SK-N-SH treated with all-trans-retinoic acid at 6 μM for 48 hours (cell line): ENCODE data around the gene PSEN1.
A peak's percentile ranks its signal among the peaks of the same experiment; 100 is the strongest.

Experiments
- ATAC-seq: fragments of 200-7000 bp; cut with Tn5 transposase; 3 replicates; pipeline ENCODE4 v1.9.1; 2020; ENCODE audit warnings: mild to moderate bottlenecking, moderate library complexity
- ARNTL ChIP-seq: fragments of 450-650 bp; formaldehyde crosslinking; IDR thresholded peaks from 2 replicates; pipeline ENCODE4 v1.5.0; 2020; ENCODE audit warnings: low read depth, mild to moderate bottlenecking, moderate library complexity, borderline replicate concordance
- BACH2 ChIP-seq: fragments of 250-450 bp; sonication (Bioruptor Pico); IDR thresholded peaks from 2 replicates; pipeline ENCODE4 v1.9.0; 2021; ENCODE audit warnings: mild to moderate bottlenecking, borderline replicate concordance
- CSDC2 ChIP-seq: fragments of 250-450 bp; sonication (Bioruptor Pico); IDR thresholded peaks from 2 replicates; pipeline ENCODE4 v1.5.0; 2020; ENCODE audit warnings: mild to moderate bottlenecking, moderate library complexity
- ESRRG ChIP-seq: fragments of 250-450 bp; sonication (Bioruptor Pico); IDR thresholded peaks from 2 replicates; pipeline ENCODE4 v1.6.1; 2021; ENCODE audit warnings: mild to moderate bottlenecking
- GLIS3 ChIP-seq: fragments of 250-450 bp; sonication (Bioruptor Pico); IDR thresholded peaks from 2 replicates; pipeline ENCODE4 v1.5.0; 2020; ENCODE audit warnings: mild to moderate bottlenecking, moderate library complexity
- ISL1 ChIP-seq: fragments of 250-450 bp; sonication (Bioruptor Pico); IDR thresholded peaks from 2 replicates; pipeline ENCODE4 v2.1.2; 2022; ENCODE audit warnings: mild to moderate bottlenecking, moderate library complexity
- OSR1 ChIP-seq: fragments of 250-450 bp; sonication (Bioruptor Pico); IDR thresholded peaks from 2 replicates; pipeline ENCODE4 v1.8.0; 2022; ENCODE audit warnings: moderate library complexity, mild to moderate bottlenecking, inconsistent platforms
- PPARA ChIP-seq: fragments of 250-450 bp; sonication (Bioruptor Pico); IDR thresholded peaks from 2 replicates; pipeline ENCODE4 v1.5.0; 2020; ENCODE audit warnings: mild to moderate bottlenecking, borderline replicate concordance
- RARB ChIP-seq: fragments of 250-450 bp; sonication (Bioruptor Pico); IDR thresholded peaks from 2 replicates; pipeline ENCODE4 v1.8.0; 2021; ENCODE audit warnings: mild to moderate bottlenecking, moderate library complexity
- SNAI2 ChIP-seq: fragments of 250-450 bp; sonication (Bioruptor Pico); IDR thresholded peaks from 2 replicates; pipeline ENCODE4 v1.5.0; 2020; ENCODE audit warnings: mild to moderate bottlenecking, moderate library complexity
- TCF4 ChIP-seq: fragments of 250-450 bp; sonication (Bioruptor Pico); IDR thresholded peaks from 2 replicates; pipeline ENCODE4 v1.8.0; 2021; ENCODE audit warnings: mild to moderate bottlenecking, moderate library complexity, borderline replicate concordance
- TOX ChIP-seq: fragments of 250-450 bp; sonication (Bioruptor Pico); IDR thresholded peaks from 2 replicates; pipeline ENCODE4 v1.8.0; 2021; ENCODE audit warnings: mild to moderate bottlenecking, moderate library complexity, borderline replicate concordance
- ZC3H10 ChIP-seq: fragments of 250-450 bp; sonication (Bioruptor Pico); IDR thresholded peaks from 2 replicates; pipeline ENCODE4 v1.5.1; 2021; ENCODE audit warnings: mild to moderate bottlenecking, moderate library complexity
- ZFP3 ChIP-seq: fragments of 250-450 bp; sonication (Bioruptor Pico); IDR thresholded peaks from 2 replicates; pipeline ENCODE4 v1.5.0; 2020; ENCODE audit warnings: mild to moderate bottlenecking, moderate library complexity
- ZFP30 ChIP-seq: fragments of 450-650 bp; formaldehyde crosslinking; IDR thresholded peaks from 2 replicates; pipeline ENCODE4 v1.5.0; 2022; ENCODE audit warnings: mild to moderate bottlenecking, moderate library complexity
- ZNF565 ChIP-seq: fragments of 450-650 bp; formaldehyde crosslinking; conservative IDR thresholded peaks from 2 replicates; pipeline ENCODE4 v1.5.0; 2020; ENCODE audit warnings: low read depth, mild to moderate bottlenecking, moderate library complexity
- ZNF70 ChIP-seq: fragments of 450-650 bp; formaldehyde crosslinking; IDR thresholded peaks from 2 replicates; pipeline ENCODE4 v1.5.0; 2020; ENCODE audit warnings: mild to moderate bottlenecking, moderate library complexity
- ZNF8 ChIP-seq: fragments of 450-650 bp; formaldehyde crosslinking; IDR thresholded peaks from 2 replicates; pipeline ENCODE4 v1.5.0; 2020; ENCODE audit warnings: mild to moderate bottlenecking, moderate library complexity
- TF ChIP-seq, protein P1 (sequence below): fragments of 250-450 bp; sonication (Bioruptor Pico); IDR thresholded peaks from 2 replicates; pipeline ENCODE4 v1.8.0; 2020; ENCODE audit warnings: mild to moderate bottlenecking, moderate library complexity, borderline replicate concordance
- TF ChIP-seq, protein P2 (sequence below): fragments of 250-450 bp; sonication (Bioruptor Pico); IDR thresholded peaks from 2 replicates; pipeline ENCODE4 v1.5.0; 2020; ENCODE audit warnings: mild to moderate bottlenecking, moderate library complexity
- TF ChIP-seq, protein P3 (sequence below): fragments of 250-450 bp; sonication (Bioruptor Pico); IDR thresholded peaks from 2 replicates; pipeline ENCODE4 v1.5.1; 2021; ENCODE audit warnings: mild to moderate bottlenecking, moderate library complexity
- TF ChIP-seq, protein P4 (sequence below): fragments of 250-450 bp; sonication (Bioruptor Pico); IDR thresholded peaks from 2 replicates; pipeline ENCODE4 v1.8.0; 2021; ENCODE audit warnings: low read depth, mild to moderate bottlenecking, moderate library complexity, borderline replicate concordance

PSEN1 gene

DNA sequence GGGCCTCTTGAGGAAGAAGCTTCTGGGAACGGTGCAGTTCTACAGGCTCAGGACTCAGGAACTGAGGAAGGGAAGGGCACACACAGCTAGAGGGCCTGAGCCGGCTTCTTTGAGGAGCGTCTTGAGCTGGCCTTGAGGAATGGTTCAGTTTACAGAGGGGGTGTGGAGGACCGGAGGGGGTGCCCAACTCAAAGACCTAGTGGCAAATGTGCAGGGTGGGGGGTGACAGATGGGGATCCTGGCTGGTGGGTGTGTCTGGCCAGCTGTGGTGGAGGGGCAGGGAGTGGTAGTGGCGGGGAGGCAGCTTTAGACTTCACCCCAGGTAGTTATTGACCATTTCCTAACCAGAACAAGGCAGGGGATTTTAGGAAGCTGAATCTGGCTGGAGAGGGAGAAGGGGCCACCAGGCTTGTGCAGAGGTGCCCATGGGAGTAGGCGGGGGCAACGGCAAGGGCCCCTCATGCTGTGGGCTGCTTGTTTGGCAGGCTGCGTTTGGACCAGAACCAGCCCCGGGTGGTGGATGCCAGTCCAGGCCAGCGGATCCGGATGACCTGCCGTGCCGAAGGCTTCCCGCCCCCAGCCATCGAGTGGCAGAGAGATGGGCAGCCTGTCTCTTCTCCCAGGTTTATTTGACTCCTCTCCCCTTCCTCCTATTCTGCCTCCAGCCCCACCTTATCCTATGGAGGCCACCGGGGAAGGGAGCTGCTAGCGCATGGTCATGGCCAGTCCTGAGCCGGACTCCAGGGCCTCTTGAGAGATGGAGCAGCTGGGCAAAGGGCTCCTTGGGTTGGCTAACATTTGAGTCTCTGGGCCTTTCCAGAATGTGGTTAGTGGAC is 128.8 kb downstream of the PSEN1 start:
- ATAC-seq, result peak; percentile 7; the same call in 2 of the 3 replicates
- TF ChIP-seq BACH2 (no peak), OSR1 (no peak), RARB (CRISPR knock-in tag) (no peak), ZC3H10 (CRISPR knock-in tag) (no peak), TCF4 (CRISPR knock-in tag) (no peak), ZNF8 (CRISPR knock-in tag) (no peak), GLIS3 (CRISPR knock-in tag) (no peak), SNAI2 (CRISPR knock-in tag) (no peak), ZFP3 (CRISPR knock-in tag) (no peak), ESRRG (CRISPR knock-in tag) (no peak), CSDC2 (no peak), ZNF70 (CRISPR knock-in tag) (no peak), ARNTL (CRISPR knock-in tag) (no peak), ZFP30 (no peak)

DNA sequence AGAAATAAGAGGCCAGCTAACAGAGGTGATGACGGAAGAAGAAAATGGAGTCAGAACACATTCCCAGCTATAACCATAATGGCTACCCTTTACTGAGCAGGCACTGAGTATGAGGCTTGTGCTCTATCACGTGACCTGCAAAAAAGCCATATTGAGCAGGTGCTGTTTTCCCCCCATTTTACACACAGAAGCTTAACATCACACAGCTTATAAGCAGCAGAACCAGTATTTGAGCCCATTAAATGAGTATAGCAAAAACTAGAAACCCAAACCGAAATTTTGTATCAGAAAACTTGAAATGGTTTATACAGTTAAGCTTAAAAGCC is 129.4 kb downstream of the PSEN1 start:
- TF ChIP-seq ZNF8 (CRISPR knock-in tag), result no peak
- no peak for TF ChIP-seq BACH2
- no peak for TF ChIP-seq RARB (CRISPR knock-in tag)
- no peak for TF ChIP-seq GLIS3 (CRISPR knock-in tag)
- no peak for TF ChIP-seq ZC3H10 (CRISPR knock-in tag)
- TF ChIP-seq, protein P1, sequence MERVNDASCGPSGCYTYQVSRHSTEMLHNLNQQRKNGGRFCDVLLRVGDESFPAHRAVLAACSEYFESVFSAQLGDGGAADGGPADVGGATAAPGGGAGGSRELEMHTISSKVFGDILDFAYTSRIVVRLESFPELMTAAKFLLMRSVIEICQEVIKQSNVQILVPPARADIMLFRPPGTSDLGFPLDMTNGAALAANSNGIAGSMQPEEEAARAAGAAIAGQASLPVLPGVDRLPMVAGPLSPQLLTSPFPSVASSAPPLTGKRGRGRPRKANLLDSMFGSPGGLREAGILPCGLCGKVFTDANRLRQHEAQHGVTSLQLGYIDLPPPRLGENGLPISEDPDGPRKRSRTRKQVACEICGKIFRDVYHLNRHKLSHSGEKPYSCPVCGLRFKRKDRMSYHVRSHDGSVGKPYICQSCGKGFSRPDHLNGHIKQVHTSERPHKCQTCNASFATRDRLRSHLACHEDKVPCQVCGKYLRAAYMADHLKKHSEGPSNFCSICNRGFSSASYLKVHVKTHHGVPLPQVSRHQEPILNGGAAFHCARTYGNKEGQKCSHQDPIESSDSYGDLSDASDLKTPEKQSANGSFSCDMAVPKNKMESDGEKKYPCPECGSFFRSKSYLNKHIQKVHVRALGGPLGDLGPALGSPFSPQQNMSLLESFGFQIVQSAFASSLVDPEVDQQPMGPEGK (CRISPR knock-in tag), result no peak
- no peak for TF ChIP-seq PPARA (CRISPR knock-in tag)
- TF ChIP-seq, protein P2, sequence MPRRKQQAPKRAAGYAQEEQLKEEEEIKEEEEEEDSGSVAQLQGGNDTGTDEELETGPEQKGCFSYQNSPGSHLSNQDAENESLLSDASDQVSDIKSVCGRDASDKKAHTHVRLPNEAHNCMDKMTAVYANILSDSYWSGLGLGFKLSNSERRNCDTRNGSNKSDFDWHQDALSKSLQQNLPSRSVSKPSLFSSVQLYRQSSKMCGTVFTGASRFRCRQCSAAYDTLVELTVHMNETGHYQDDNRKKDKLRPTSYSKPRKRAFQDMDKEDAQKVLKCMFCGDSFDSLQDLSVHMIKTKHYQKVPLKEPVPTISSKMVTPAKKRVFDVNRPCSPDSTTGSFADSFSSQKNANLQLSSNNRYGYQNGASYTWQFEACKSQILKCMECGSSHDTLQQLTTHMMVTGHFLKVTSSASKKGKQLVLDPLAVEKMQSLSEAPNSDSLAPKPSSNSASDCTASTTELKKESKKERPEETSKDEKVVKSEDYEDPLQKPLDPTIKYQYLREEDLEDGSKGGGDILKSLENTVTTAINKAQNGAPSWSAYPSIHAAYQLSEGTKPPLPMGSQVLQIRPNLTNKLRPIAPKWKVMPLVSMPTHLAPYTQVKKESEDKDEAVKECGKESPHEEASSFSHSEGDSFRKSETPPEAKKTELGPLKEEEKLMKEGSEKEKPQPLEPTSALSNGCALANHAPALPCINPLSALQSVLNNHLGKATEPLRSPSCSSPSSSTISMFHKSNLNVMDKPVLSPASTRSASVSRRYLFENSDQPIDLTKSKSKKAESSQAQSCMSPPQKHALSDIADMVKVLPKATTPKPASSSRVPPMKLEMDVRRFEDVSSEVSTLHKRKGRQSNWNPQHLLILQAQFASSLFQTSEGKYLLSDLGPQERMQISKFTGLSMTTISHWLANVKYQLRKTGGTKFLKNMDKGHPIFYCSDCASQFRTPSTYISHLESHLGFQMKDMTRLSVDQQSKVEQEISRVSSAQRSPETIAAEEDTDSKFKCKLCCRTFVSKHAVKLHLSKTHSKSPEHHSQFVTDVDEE (CRISPR knock-in tag), result no peak
- no peak for TF ChIP-seq TOX (CRISPR knock-in tag)
- no peak for TF ChIP-seq ZFP30
- TF ChIP-seq ZFP3 (CRISPR knock-in tag), result no peak
- TF ChIP-seq TCF4 (CRISPR knock-in tag), result no peak
- TF ChIP-seq, protein P3, sequence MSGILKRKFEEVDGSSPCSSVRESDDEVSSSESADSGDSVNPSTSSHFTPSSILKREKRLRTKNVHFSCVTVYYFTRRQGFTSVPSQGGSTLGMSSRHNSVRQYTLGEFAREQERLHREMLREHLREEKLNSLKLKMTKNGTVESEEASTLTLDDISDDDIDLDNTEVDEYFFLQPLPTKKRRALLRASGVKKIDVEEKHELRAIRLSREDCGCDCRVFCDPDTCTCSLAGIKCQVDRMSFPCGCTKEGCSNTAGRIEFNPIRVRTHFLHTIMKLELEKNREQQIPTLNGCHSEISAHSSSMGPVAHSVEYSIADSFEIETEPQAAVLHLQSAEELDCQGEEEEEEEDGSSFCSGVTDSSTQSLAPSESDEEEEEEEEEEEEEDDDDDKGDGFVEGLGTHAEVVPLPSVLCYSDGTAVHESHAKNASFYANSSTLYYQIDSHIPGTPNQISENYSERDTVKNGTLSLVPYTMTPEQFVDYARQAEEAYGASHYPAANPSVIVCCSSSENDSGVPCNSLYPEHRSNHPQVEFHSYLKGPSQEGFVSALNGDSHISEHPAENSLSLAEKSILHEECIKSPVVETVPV (CRISPR knock-in tag), result no peak
- no peak for TF ChIP-seq ZNF70 (CRISPR knock-in tag)
- TF ChIP-seq, protein P4, sequence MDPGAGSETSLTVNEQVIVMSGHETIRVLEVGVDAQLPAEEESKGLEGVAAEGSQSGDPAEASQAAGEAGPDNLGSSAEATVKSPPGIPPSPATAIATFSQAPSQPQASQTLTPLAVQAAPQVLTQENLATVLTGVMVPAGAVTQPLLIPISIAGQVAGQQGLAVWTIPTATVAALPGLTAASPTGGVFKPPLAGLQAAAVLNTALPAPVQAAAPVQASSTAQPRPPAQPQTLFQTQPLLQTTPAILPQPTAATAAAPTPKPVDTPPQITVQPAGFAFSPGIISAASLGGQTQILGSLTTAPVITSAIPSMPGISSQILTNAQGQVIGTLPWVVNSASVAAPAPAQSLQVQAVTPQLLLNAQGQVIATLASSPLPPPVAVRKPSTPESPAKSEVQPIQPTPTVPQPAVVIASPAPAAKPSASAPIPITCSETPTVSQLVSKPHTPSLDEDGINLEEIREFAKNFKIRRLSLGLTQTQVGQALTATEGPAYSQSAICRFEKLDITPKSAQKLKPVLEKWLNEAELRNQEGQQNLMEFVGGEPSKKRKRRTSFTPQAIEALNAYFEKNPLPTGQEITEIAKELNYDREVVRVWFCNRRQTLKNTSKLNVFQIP, result no peak
- no peak for TF ChIP-seq OSR1
- no peak for ATAC-seq

DNA sequence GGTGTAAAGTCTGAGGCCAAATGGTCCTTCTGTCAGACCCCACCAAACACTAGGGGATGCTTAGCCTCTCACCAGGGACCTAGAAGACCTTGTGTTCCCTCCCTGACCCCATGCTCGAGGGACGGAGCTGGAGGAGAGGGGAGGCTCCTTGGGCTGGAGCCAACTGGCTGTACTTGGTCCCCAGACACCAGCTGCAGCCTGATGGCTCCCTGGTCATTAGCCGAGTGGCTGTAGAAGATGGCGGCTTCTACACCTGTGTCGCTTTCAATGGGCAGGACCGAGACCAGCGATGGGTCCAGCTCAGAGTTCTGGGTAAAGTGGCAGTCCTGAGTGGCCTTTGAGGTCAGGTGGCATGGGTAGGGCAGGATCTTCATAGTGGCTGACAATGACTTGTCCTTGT is 130.0 kb downstream of the PSEN1 start:
- no peak for ATAC-seq
- TF ChIP-seq ZNF565 (CRISPR knock-in tag), result no peak
- TF ChIP-seq ISL1 (CRISPR knock-in tag), result no peak
- no peak for TF ChIP-seq GLIS3 (CRISPR knock-in tag)
- no peak for TF ChIP-seq TCF4 (CRISPR knock-in tag)
- TF ChIP-seq TOX (CRISPR knock-in tag), result no peak
- TF ChIP-seq, protein P4, result no peak
- no peak for TF ChIP-seq ESRRG (CRISPR knock-in tag)
- TF ChIP-seq, protein P3 (CRISPR knock-in tag), result no peak
- TF ChIP-seq SNAI2 (CRISPR knock-in tag), result no peak
- TF ChIP-seq ZNF70 (CRISPR knock-in tag), result no peak
- TF ChIP-seq, protein P2 (CRISPR knock-in tag), result no peak
